ENCODE measurements around the gene AP2A1.

Gene AP2A1

DNA sequence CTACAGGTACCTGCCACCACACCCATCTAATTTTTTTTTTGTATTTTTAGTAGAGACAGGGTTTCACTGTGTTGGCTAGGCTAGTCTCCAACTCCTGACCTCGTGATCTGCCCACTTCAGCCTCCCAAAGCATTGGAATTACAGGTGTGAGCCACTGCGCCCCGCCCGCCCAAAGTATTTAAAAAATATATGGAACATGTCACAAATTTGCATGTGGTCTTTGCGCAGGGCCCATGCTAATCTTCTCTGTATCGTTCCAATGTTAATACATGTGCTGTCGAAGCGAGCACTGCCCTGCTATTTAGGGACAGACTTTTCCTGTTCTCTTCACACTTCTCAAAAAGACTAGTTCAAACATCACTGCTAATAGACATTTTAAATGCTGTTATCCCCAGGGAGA is 2.5 kb upstream of the AP2A1 start:
- peaks cover 20% of the 10 kb centered on the region for H3K79me2 ChIP-seq (ENCODE audit: low read length)
- TF ChIP-seq CTCF (IDR thresholded peaks at IDR 0.05; ENCODE audit: low read depth, low read length): no peak
- no peak for TF ChIP-seq EZH2phosphoT487 (IDR thresholded peaks at IDR 0.05; ENCODE audit: low read depth)
- H3K9me3 ChIP-seq (ENCODE audit: insufficient read depth, low read length): no peaks in the 10 kb centered on the region
- no peaks in the 10 kb centered on the region for H3K36me3 ChIP-seq (replicated peaks; ENCODE audit: low read depth, low read length)
- H3K9ac ChIP-seq (ENCODE audit: low read length): no peak overlapping the region
- peaks cover 2% of the 10 kb centered on the region; the same call in 1 of the 2 replicates for H4K20me1 ChIP-seq (ENCODE audit: insufficient read depth, low read length)
- H3K27me3 ChIP-seq (ENCODE audit: low read depth, low read length): no peaks in the 10 kb centered on the region
- no peak overlapping the region for H3K27ac ChIP-seq (ENCODE audit: low read length)
- no peak overlapping the region for H3K4me3 ChIP-seq (ENCODE audit: low read length)
- H3K4me1 ChIP-seq (ENCODE audit: low read length): peaks cover 14% of the 10 kb centered on the region
- no peak overlapping the region for H3K4me2 ChIP-seq (ENCODE audit: low read length)
- H2AFZ ChIP-seq (ENCODE audit: low read depth, low read length): no peak overlapping the region

DNA sequence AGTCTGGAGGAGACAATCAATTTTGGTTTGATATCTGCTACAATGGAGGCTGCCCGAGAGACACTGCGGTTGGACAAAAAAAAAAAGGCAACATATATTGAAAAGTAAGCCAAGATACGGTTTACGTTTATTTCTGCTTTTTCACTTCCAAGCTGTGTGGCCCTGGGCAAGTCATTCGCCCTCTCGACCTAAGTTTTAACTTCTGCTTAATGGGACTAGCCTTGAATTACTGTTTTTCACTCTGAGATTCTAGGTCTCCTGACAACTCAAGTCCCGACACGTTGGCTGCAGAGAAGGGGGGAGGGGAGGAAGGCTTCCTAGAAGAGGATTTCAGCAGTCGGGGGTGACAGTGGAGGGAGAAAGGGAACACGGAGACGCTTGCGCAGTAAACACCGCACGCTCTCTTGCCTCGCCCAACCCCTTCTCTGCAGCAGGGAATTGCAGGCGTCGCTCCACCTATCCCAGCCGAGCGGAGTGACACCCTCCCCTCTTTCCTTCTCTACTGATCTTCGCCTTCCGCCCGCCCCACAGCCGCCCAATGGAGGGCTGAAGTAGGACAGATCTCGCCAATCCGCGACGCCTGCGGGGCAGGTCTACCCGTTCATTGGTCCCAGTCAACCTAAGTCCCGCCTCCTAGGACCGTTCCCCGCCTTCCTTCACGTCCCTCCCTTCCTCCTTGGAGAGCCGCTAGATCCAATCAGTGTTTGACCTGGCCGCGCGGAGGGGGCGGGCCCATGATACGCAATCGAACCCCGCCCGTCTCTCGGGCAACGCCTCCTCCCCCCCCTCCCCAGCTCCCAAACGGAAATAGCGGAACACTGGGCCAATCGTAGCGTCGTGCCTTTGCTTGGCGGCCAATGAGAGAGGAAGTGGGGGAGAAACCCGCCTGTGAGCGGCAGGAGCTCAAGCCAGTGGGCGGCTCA is 533 bp upstream of the AP2A1 start:
- H3K4me1 ChIP-seq (ENCODE audit: low read length): peaks cover 14% of the 10 kb centered on the region
- H3K4me3 ChIP-seq (ENCODE audit: low read length): peak overlapping the region; percentile 83
- H3K9ac ChIP-seq (ENCODE audit: low read length): peak overlapping the region; percentile 82
- H3K79me2 ChIP-seq (ENCODE audit: low read length): peaks cover 30% of the 10 kb centered on the region
- H2AFZ ChIP-seq (ENCODE audit: low read depth, low read length): peak overlapping the region; percentile 80
- no peaks in the 10 kb centered on the region for H3K36me3 ChIP-seq (replicated peaks; ENCODE audit: low read depth, low read length)
- H3K27ac ChIP-seq (ENCODE audit: low read length): peak overlapping the region; percentile 77
- H4K20me1 ChIP-seq (ENCODE audit: insufficient read depth, low read length): peaks cover 2% of the 10 kb centered on the region; the same call in 1 of the 2 replicates
- no peak for TF ChIP-seq EZH2phosphoT487 (IDR thresholded peaks at IDR 0.05; ENCODE audit: low read depth)
- no peak for TF ChIP-seq CTCF (IDR thresholded peaks at IDR 0.05; ENCODE audit: low read depth, low read length)
- H3K9me3 ChIP-seq (ENCODE audit: insufficient read depth, low read length): no peaks in the 10 kb centered on the region
- no peaks in the 10 kb centered on the region for H3K27me3 ChIP-seq (ENCODE audit: low read depth, low read length)
- H3K4me2 ChIP-seq (ENCODE audit: low read length): peak overlapping the region; percentile 86

DNA sequence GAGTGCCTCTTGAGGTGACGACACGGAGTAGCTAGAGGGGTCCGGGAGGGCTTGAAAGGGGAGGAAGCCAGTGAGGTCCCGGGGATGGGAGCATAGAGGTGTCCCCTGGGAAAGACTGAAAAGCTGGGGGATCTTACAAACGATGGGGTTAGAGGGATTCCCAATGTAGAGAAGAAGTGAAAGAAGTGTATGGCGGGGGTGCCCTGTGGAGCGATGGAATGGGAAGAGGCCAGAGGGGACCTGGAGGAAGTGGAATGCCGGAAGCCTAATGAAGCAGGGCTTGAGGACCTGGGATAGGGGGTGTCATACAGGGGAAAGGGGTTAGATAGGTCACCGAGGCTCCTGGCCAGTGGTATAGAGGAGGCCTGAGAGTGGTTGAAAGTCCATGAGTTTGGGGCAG is 580 bp downstream of the AP2A1 start:
- Histone ChIP-seq H3K27ac (ENCODE audit: low read length) (0 out of 2 replicates have a peak overlapping the region, but pooled peaks have one; percentile 1), H3K79me2 (ENCODE audit: low read length) (peaks cover 34% of the 10 kb centered on the region), H3K4me2 (ENCODE audit: low read length) (peak overlapping the region; percentile 97), H3K9ac (ENCODE audit: low read length) (peak overlapping the region; percentile 80), H3K36me3 (replicated peaks; ENCODE audit: low read depth, low read length) (no peaks in the 10 kb centered on the region), H3K9me3 (ENCODE audit: insufficient read depth, low read length) (no peaks in the 10 kb centered on the region), H3K4me3 (ENCODE audit: low read length) (peak overlapping the region; percentile 88), H3K27me3 (ENCODE audit: low read depth, low read length) (no peaks in the 10 kb centered on the region), H4K20me1 (ENCODE audit: insufficient read depth, low read length) (peaks cover 2% of the 10 kb centered on the region; the same call in 1 of the 2 replicates), H3K4me1 (ENCODE audit: low read length) (peaks cover 14% of the 10 kb centered on the region), H2AFZ (ENCODE audit: low read depth, low read length) (no peak overlapping the region)
- TF ChIP-seq EZH2phosphoT487 (IDR thresholded peaks at IDR 0.05; ENCODE audit: low read depth) (no peak), CTCF (IDR thresholded peaks at IDR 0.05; ENCODE audit: low read depth, low read length) (no peak)

- no peak overlapping the region for H3K27ac ChIP-seq (ENCODE audit: low read length)
Measured at GRCh38 chr19:49767967-49768581, 1.3 kb downstream of the AP2A1 start.

More at GRCh38 chr19:49767967-49768581, 1.3 kb downstream of the AP2A1 start:
- no peak for TF ChIP-seq EZH2phosphoT487 (IDR thresholded peaks at IDR 0.05; ENCODE audit: low read depth)
- TF ChIP-seq CTCF (IDR thresholded peaks at IDR 0.05; ENCODE audit: low read depth, low read length): no peak
- H3K9ac ChIP-seq (ENCODE audit: low read length): peak overlapping the region; percentile 80
- peaks cover 34% of the 10 kb centered on the region for H3K79me2 ChIP-seq (ENCODE audit: low read length)
- no peaks in the 10 kb centered on the region for H3K27me3 ChIP-seq (ENCODE audit: low read depth, low read length)
- H3K4me1 ChIP-seq (ENCODE audit: low read length): peaks cover 14% of the 10 kb centered on the region
- H2AFZ ChIP-seq (ENCODE audit: low read depth, low read length): no peak overlapping the region
- no peaks in the 10 kb centered on the region for H3K9me3 ChIP-seq (ENCODE audit: insufficient read depth, low read length)
- H3K4me3 ChIP-seq (ENCODE audit: low read length): peak overlapping the region; percentile 88
- peaks cover 2% of the 10 kb centered on the region; the same call in 1 of the 2 replicates for H4K20me1 ChIP-seq (ENCODE audit: insufficient read depth, low read length)
- H3K36me3 ChIP-seq (replicated peaks; ENCODE audit: low read depth, low read length): no peaks in the 10 kb centered on the region
- H3K4me2 ChIP-seq (ENCODE audit: low read length): peak overlapping the region; percentile 97
